Astrocyte (in vitro differentiated cells and primary cell): ENCODE measurements around the gene RNF217.

ENCODE experiments used
- EZH2 ChIP-seq: IDR thresholded peaks from 2 replicates; pipeline ENCODE4 v1.6.1; 2012; ENCODE audit warnings: mild to moderate bottlenecking, low read length, inconsistent platforms; ENCODE audit not compliant: insufficient read depth
- TF ChIP-seq, protein P1 (sequence below): IDR thresholded peaks from 2 replicates; pipeline ENCODE4 v1.5.1; 2011; ENCODE audit warnings: low read depth, mild to moderate bottlenecking, inconsistent platforms, low read length, moderate library complexity; ENCODE audit not compliant: insufficient read depth

DNA sequence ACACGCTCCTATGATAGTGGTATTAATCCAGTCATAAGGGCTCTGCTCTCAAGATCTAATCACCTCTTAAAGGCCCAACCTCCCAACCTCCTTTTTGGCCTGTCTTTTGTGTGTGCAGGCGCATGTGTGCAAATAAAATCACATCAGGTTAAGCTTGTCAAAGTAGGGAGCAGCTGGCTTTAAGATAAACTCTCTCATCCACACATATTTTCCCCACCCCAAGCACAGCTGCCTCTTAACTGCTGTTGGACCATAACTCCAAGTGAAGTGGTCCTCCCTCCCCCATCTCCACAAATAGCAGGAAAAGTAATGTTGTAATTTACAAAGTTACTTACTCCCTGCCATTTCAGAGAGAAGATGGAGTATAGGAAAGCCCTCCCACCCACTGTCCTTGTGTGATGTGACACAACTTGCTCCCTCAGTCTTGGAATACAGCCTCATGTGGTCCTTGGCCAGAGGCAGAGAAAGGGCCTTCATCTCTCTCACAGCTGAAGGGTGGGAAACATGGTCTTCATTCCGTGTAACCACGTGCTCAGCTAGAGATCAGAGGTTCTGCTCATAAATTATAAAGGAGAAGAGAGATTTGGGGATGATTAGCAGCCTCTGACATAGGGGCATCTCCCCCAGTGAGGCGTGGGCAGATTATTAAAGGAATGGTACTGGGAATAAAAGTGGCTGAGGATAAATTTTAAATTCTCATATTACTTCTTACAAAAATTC lies 116.5 kb downstream of the RNF217 start:
- TF ChIP-seq, protein P1, sequence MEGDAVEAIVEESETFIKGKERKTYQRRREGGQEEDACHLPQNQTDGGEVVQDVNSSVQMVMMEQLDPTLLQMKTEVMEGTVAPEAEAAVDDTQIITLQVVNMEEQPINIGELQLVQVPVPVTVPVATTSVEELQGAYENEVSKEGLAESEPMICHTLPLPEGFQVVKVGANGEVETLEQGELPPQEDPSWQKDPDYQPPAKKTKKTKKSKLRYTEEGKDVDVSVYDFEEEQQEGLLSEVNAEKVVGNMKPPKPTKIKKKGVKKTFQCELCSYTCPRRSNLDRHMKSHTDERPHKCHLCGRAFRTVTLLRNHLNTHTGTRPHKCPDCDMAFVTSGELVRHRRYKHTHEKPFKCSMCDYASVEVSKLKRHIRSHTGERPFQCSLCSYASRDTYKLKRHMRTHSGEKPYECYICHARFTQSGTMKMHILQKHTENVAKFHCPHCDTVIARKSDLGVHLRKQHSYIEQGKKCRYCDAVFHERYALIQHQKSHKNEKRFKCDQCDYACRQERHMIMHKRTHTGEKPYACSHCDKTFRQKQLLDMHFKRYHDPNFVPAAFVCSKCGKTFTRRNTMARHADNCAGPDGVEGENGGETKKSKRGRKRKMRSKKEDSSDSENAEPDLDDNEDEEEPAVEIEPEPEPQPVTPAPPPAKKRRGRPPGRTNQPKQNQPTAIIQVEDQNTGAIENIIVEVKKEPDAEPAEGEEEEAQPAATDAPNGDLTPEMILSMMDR = no peak
- no peak for TF ChIP-seq EZH2
